ENCODE measurements around the gene MAP3K14.

MAP3K14 gene

DNA sequence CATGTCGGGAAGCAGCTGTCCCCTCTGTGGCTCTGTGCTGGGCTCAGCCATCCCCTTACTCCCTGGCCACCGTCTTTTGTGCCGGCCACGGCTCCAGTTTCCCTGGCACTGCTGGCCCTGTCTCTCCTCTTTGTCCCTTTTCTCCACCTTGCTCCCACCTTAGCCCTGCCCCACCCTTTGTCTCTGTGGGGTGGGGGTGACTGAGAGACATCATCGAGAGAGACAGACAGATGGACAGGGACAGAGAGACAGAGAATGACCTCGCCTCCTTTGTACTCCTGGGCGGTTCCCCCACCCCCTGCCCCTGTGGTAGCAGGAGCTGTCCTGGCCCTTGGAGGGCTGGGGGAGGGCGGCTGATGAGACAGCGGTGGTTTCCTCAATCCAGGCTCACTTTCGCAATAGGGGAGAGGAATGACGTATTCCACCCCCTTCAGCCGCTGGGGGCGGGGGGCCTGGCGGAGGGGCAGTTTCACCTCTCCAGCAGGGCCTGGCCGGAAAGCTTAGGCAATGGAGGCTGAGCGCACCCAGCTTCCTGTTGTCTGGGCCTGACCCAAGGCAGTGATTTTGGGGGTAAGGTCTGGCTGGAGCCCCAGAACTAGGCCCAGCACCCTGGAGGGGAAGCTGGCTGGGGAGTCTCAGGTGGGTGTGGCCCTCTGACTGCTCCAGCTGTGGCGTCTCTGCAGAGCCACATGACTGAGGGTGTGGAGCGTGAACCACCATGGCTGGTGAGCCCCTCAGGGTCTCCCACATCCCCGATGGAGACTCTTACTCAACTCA lies 87.9 kb downstream of the MAP3K14 start:
- Histone ChIP-seq H3K27me3 (ENCODE audit: control insufficient read depth, insufficient read depth, low read length) (no peaks in the 10 kb centered on the region), H3K27ac (peak overlapping the region; percentile 22), H3K36me3 (ENCODE audit: control insufficient read depth, insufficient read depth, low read length) (no peaks in the 10 kb centered on the region), H3K4me3 (ENCODE audit: low read depth, low read length) (no peak overlapping the region), H3K4me1 (no peaks in the 10 kb centered on the region), H3K9me3 (ENCODE audit: control insufficient read depth, low read length) (no peaks in the 10 kb centered on the region), H3K79me2 (no peaks in the 10 kb centered on the region), H2AFZ (no peak overlapping the region), H3K9ac (no peak overlapping the region), H3K4me2 (ENCODE audit: low read length) (no peak overlapping the region)
- TF ChIP-seq, protein P1, sequence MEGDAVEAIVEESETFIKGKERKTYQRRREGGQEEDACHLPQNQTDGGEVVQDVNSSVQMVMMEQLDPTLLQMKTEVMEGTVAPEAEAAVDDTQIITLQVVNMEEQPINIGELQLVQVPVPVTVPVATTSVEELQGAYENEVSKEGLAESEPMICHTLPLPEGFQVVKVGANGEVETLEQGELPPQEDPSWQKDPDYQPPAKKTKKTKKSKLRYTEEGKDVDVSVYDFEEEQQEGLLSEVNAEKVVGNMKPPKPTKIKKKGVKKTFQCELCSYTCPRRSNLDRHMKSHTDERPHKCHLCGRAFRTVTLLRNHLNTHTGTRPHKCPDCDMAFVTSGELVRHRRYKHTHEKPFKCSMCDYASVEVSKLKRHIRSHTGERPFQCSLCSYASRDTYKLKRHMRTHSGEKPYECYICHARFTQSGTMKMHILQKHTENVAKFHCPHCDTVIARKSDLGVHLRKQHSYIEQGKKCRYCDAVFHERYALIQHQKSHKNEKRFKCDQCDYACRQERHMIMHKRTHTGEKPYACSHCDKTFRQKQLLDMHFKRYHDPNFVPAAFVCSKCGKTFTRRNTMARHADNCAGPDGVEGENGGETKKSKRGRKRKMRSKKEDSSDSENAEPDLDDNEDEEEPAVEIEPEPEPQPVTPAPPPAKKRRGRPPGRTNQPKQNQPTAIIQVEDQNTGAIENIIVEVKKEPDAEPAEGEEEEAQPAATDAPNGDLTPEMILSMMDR (IDR thresholded peaks at IDR 0.05) = no peak

DNA sequence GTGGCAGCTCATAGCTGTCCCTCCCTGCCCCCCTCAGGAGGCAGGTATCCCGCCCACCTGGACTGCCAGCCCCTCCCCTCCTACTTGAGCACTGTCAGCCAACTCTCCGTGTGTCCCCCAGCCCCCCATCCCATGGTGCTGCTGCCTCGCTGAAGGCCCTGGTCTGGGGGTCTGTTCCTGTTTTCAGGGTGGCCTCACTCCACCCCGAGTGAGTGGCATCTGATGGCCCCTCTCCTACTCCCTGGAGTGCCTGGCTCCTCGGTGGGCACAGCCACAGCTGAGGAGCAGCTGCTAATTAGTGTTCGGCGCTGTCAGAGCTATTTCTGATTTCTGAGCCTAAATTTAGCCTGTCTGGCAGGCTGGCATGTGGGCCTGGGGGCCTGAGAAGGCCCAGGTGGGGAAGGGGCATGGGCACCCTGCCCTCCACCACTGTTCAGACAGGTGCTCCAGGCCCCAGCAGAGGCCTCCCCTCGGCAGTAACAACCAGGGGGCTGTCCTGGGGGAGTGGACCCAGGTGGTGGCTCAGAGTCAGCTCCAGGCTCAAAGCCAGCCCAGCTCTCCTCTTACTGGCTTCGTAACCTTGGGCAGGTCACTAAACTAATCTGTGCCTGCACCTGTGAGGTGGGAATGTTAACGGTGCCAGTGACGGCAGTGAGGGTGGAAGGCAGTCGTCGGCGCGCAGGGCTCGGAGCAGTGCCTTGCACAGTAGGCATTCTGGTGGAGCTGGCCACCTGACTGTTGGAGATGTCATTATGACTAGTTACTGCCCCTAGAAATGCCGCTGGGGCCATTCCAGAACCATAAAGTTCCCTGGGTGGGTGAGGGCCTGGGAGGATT lies 88.7 kb downstream of the MAP3K14 start:
- Histone ChIP-seq H3K27me3 (ENCODE audit: control insufficient read depth, insufficient read depth, low read length) (no peaks in the 10 kb centered on the region), H3K4me2 (ENCODE audit: low read length) (no peak overlapping the region), H3K9me3 (ENCODE audit: control insufficient read depth, low read length) (no peaks in the 10 kb centered on the region), H3K4me3 (ENCODE audit: low read depth, low read length) (no peak overlapping the region), H3K27ac (peak overlapping the region; percentile 22), H2AFZ (no peak overlapping the region), H3K36me3 (ENCODE audit: control insufficient read depth, insufficient read depth, low read length) (no peaks in the 10 kb centered on the region), H3K4me1 (no peaks in the 10 kb centered on the region), H3K9ac (no peak overlapping the region), H3K79me2 (no peaks in the 10 kb centered on the region)
- TF ChIP-seq, protein P1 (IDR thresholded peaks at IDR 0.05) = no peak

DNA sequence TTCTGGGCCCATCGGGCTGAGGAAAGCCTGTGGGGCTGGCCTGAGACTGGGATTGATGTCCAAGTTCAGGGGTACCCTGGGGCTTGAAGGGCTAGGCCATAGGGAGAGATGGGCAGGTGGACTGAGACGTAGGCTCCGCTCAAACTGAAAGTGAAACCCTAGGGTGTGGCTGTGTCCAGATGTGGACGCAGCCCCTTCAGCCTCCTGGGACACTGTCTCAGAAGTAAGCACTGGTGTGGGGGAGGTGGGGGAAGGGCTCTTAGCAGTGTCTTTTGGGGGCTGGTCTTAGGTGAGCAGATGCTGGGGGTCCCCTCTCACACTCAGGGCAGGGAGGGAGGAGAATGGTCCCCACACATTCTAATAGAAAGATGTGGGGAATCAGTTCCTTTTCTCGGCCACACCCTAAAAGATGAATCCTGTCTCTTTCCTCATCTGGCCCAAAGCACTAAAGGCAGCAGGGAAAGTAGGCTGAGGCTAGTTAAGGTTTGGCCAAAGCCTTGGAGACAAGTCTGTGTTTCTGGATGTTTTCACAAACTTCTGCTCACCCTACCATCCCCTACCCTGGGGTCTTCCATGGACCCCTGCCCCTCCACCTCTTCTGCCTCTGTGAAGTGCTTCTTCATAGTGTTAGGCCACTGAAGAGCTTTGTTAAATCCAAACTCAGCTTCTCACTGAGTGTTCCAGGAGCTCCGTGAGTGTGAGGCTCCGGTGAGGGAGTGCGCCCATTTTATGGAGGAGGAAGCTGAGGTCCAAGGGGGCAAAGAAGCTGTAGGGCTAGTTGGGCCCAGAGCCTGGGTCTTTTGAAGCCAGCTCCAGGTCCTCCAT lies 89.5 kb downstream of the MAP3K14 start:
- Histone ChIP-seq H3K79me2 (no peaks in the 10 kb centered on the region), H3K4me1 (peaks cover 2% of the 10 kb centered on the region), H3K36me3 (ENCODE audit: control insufficient read depth, insufficient read depth, low read length) (no peaks in the 10 kb centered on the region), H3K27ac (peak overlapping the region; percentile 36), H3K27me3 (ENCODE audit: control insufficient read depth, insufficient read depth, low read length) (no peaks in the 10 kb centered on the region), H2AFZ (no peak overlapping the region), H3K9ac (no peak overlapping the region), H3K9me3 (ENCODE audit: control insufficient read depth, low read length) (no peaks in the 10 kb centered on the region), H3K4me2 (ENCODE audit: low read length) (no peak overlapping the region), H3K4me3 (ENCODE audit: low read depth, low read length) (no peak overlapping the region)
- TF ChIP-seq, protein P1 (IDR thresholded peaks at IDR 0.05) = no peak

DNA sequence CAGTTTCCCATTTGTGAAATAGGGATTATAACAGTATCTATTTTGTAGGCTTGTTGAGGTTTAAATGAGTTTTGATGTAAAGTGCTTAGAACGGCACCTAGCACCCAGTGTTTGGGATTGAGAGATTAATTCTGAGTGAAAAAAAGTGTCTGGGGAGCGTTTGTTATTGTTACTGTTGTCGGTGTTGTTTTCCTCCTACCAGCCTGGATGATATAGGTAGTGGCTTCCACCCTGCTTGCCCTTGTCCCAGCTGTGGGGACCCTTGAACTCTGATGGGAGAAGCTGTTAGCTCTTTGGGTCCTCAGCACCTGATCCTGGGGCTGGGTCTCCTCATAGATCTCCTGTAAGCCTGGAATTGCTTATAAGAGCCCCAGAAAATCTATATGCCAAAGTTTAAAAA lies 90.2 kb downstream of the MAP3K14 start:
- H3K4me2 ChIP-seq (ENCODE audit: low read length) = no peak overlapping the region
- TF ChIP-seq, protein P1 (IDR thresholded peaks at IDR 0.05) = no peak
- H3K9me3 ChIP-seq (ENCODE audit: control insufficient read depth, low read length) = no peaks in the 10 kb centered on the region
- no peaks in the 10 kb centered on the region for H3K36me3 ChIP-seq (ENCODE audit: control insufficient read depth, insufficient read depth, low read length)
- no peak overlapping the region for H3K9ac ChIP-seq
- H3K27ac ChIP-seq = peak overlapping the region; percentile 36
- peaks cover 3% of the 10 kb centered on the region for H3K4me1 ChIP-seq
- no peak overlapping the region for H3K4me3 ChIP-seq (ENCODE audit: low read depth, low read length)
- no peaks in the 10 kb centered on the region for H3K79me2 ChIP-seq
- H3K27me3 ChIP-seq (ENCODE audit: control insufficient read depth, insufficient read depth, low read length) = no peaks in the 10 kb centered on the region
- H2AFZ ChIP-seq = no peak overlapping the region
